SK-N-MC (cell line): Measurements from ENCODE around the gene SLC6A19.
"Not testable (repeated sequence)": the region's sequence is repeated elsewhere in the genome, so short reads cannot be mapped to it uniquely, and the experiment has no call there.

ENCODE experiments used
- EZH2 ChIP-seq: fragments of 200-600 bp; sonication (generic); IDR thresholded peaks from one replicate; pipeline ENCODE4 v1.6.1; 2017; ENCODE audit warnings: antibody characterized with exemption
- FOXP2 ChIP-seq: optimal IDR thresholded peaks from 2 replicates; pipeline ENCODE3; 2011; ENCODE audit warnings: mild to moderate bottlenecking, moderate library complexity; ENCODE audit not compliant: insufficient read depth; ENCODE audit errors: extremely low read length, control extremely low read depth
- POLR2AphosphoS5 ChIP-seq: IDR thresholded peaks from 2 replicates; pipeline ENCODE4 v1.6.1; 2012; ENCODE audit warnings: mild to moderate bottlenecking, low read depth, low read length, borderline replicate concordance

- not testable (repeated sequence) for TF ChIP-seq POLR2AphosphoS5, EZH2, FOXP2
Measured at GRCh38 chr5:1157461-1157986, 43.9 kb upstream of the SLC6A19 start.
